Measurements from ENCODE around the gene FMN1.

Gene FMN1

GRCh38 chr15:33211176-33211808 is 16.8 kb upstream of the FMN1 start:
- Histone ChIP-seq H3K36me3 (no peaks in the 10 kb centered on the region), H3K27ac (peak overlapping the region; percentile 74), H3K27me3 (ENCODE audit: insufficient read depth, low read depth, severe bottlenecking) (no peaks in the 10 kb centered on the region), H3K9me3 (ENCODE audit: severe bottlenecking) (no peaks in the 10 kb centered on the region), H3K4me3 (ENCODE audit: low read depth, low read length) (no peak overlapping the region)
- peak; percentile 90 for DNase-seq
- TF ChIP-seq CTCF (IDR thresholded peaks at IDR 0.05; ENCODE audit: low read depth, low read length) = no peak

DNA sequence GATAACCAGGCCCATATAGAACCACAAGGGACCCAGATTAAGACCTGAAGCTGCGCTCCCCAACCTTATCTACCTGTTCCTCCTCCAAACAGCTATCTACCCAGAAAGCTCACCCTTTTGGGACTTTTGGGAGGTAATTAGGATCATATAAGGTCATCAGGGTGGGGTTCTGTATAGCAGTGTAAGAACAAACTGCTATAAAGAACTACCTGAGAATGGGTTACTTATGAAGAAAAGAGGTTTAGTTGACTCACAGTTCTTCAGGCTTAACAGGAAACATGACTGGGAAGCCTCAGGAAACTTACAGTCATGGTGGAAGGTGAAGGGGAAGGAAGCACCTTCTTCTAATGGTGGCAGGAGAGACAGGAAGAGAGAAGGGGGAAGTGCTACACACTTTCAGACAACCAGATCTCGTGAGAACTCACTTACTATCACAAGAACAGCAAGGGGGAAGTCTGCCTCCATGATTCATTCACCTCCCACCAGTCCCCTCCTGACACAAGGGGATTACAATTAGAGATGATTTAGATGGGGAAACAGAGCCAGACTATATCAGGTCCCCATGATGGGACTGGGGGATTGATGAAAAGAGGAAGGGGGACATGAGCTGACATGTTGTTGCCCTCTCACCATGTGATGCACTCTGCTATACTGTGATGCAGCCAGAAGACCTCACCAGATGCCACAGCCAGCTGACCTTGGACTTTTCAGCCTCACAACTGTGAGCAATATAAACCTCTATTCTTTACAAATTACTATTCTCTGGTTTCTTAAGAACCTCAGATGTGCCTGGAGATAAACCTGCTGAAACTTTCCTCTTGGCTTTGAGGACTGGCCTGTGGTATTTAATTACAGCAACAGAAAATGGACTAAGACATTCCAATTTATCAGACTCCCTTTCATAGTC is 15.3 kb upstream of the FMN1 start:
- H3K4me3 ChIP-seq (ENCODE audit: low read depth, low read length) = no peak overlapping the region
- peak overlapping the region; percentile 74 for H3K27ac ChIP-seq
- no peaks in the 10 kb centered on the region for H3K36me3 ChIP-seq
- H3K9me3 ChIP-seq (ENCODE audit: severe bottlenecking) = no peaks in the 10 kb centered on the region
- TF ChIP-seq CTCF (IDR thresholded peaks at IDR 0.05; ENCODE audit: low read depth, low read length) = no peak
- no peaks in the 10 kb centered on the region for H3K27me3 ChIP-seq (ENCODE audit: insufficient read depth, low read depth, severe bottlenecking)
- DNase-seq = no peak

DNA sequence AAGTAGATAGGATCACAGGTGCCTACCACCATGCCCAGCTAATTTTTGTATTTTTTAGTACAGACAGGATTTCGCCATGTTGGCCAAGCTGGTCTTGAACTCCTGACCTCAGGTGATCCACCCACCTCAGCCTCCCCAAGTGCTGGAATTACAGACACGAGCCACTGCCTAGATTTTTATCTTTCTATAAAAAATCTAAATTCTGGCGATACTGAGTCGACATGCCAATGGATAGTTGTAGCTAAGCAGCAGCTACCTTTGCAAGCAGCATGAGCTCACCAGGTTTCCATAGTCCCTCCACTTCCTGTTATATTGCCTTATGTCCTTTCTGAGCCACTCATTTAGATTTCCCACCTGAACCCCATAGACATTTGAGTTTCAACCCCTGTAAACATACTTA is 13.1 kb upstream of the FMN1 start:
- Histone ChIP-seq H3K27me3 (ENCODE audit: insufficient read depth, low read depth, severe bottlenecking) (no peaks in the 10 kb centered on the region), H3K9me3 (ENCODE audit: severe bottlenecking) (no peaks in the 10 kb centered on the region), H3K4me3 (ENCODE audit: low read depth, low read length) (no peak overlapping the region), H3K36me3 (no peaks in the 10 kb centered on the region), H3K27ac (no peak overlapping the region)
- no peak for DNase-seq
- TF ChIP-seq CTCF (IDR thresholded peaks at IDR 0.05; ENCODE audit: low read depth, low read length) = no peak

DNA sequence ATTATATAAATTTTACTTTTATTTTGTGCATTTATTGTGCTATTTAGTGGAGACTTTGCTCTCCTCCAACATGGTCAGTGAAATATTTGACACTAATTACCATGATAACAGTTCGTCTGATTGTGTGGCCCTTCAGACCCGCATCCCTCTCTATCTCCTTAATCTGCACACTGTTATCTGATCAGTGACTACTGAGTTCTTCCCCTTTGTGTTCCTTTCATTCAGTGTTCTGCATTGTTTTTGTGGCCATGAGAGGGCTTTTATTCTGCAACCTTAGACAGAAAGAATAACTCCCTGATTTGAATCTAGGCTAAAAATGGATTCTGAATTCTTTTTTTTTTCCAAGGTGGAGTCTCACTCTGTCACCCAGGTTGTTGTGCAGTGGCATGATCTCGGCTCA is 11.9 kb upstream of the FMN1 start:
- no peak for DNase-seq
- H3K9me3 ChIP-seq (ENCODE audit: severe bottlenecking) = no peaks in the 10 kb centered on the region
- no peak overlapping the region for H3K27ac ChIP-seq
- H3K36me3 ChIP-seq = no peaks in the 10 kb centered on the region
- no peaks in the 10 kb centered on the region for H3K27me3 ChIP-seq (ENCODE audit: insufficient read depth, low read depth, severe bottlenecking)
- H3K4me3 ChIP-seq (ENCODE audit: low read depth, low read length) = no peak overlapping the region
- TF ChIP-seq CTCF (IDR thresholded peaks at IDR 0.05; ENCODE audit: low read depth, low read length) = no peak

DNA sequence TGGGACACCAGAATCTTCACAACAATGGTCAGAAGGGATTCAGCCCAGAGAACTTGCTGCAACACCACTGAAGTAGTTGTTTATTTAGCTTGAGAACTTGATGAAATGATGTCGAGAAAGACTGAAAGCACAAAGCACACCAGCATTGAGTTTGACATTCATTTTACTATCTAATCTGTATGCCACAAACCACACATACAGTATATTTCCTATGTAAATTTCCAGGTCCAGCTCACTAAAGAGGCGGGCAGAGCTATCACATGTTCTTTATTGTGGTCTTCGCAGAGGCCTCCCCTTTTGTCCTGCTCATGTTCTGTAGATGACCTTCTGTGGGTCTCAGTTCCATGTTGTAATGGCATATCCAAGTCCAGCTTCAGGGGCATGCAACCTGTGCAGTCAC is 10.4 kb upstream of the FMN1 start:
- no peak for DNase-seq
- Histone ChIP-seq H3K27ac (no peak overlapping the region), H3K4me3 (ENCODE audit: low read depth, low read length) (no peak overlapping the region), H3K36me3 (no peaks in the 10 kb centered on the region), H3K9me3 (ENCODE audit: severe bottlenecking) (no peaks in the 10 kb centered on the region), H3K27me3 (ENCODE audit: insufficient read depth, low read depth, severe bottlenecking) (no peaks in the 10 kb centered on the region)
- TF ChIP-seq CTCF (IDR thresholded peaks at IDR 0.05; ENCODE audit: low read depth, low read length) = no peak

Measured in WERI-Rb-1 (cell line).